Activated CD8-positive, alpha-beta memory T cell treated with anti-CD3 and anti-CD28 coated beads for 4 hours (primary cell): ENCODE data around the gene ATG4A.

ENCODE experiments used
- DNase-seq, 2 donors: peaks; one replicate each; pipeline ENCODE4 v3.0.0-alpha.2; 2020; ENCODE audit warnings: low read depth in 2 of 2

Gene ATG4A

DNA sequence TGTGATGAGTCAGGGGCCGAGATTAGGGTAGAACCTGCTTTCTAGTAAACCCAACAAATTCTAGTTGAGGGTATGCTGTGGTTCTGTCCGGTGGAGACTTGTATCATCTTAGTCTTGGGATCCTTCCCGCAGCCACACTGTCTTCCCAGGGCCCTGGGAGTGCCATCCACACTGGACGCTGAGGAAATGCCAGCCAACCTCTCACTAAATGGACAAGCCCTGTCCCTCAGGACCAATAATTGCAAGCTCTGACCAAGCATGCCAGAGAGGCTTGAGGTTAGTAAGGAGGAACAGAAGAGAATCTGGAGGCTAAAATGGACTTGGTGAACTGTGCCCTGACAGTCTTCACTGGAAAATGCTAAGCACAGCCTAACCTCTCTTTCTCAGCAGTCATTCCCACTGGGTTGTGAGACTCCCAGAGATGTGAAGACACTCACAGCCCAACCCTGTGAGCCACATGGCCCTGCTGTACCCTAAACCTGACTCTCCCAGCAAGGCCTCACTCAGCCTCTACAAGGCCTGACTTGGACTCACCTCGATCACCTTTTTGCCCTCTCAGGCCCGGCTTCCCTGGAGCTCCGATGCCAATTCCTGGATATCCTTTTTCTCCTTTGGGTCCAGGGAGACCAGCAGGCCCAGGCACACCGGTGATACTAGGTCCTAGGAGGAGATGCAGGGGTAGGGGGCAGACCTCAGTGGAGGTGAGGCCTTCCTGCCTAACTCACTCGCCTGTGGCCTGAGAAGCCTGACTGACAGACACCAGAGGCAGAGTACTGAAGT is 77.6 kb downstream of the ATG4A start:
- DNase-seq: no peak

DNA sequence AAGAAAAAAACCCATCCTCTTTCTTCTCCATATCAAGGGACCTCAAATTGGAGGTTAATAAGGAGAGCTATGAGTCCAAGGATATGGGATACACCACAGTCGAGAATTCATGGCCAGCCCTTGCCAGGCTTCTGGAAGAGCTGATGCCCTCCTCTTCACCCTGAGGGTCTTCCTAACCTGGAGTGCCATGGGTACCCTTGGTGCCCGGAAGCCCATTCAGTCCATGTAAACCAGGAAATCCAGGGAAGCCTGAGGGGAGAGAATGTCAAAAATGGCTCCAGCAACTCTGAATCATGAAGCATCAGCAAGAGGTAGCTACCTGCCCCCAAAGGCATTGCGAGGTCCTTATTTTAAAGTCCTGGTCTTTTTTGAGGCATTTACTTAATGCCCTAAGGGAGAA is 78.2 kb downstream of the ATG4A start:
- DNase-seq: no peak

DNA sequence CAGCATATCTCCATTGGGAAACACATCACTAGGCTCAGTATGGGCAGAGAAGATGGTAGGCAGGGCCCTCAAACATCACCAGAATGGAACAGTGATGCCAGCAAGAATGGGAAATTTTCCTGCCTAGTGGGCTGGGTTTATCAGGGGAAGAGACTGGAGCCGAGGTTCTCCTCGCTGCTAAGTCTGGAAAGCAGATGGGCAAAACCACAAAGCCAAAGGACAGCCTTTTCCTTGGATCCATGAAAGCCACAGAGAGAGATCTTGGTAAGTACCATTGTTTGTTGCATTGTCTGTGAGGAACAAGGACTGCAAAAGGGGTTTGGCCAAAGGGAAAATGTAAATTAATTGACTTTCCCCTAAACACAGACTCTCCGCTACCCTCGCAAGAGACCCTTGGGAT is 80.1 kb downstream of the ATG4A start:
- no peak for DNase-seq

DNA sequence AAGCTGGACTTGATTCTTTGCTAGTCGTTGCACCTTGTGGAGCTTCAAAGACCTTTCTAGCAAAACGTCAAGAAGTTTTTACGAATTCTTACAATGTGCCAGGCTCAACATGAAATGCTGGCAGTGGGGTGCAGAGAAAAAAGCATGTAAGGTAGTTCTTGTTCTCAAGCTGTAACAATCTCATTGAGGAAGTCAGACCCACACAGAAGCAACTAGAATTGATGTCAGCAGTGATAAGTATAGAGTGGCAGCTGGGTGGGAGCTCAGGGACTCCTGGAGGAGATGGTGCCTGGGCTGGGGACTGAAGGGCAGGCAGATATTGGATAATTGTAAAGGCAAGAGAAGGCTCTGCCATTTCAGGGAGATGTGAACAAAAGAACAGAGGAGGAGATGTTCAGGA is 82.3 kb downstream of the ATG4A start:
- DNase-seq: no peak

DNA sequence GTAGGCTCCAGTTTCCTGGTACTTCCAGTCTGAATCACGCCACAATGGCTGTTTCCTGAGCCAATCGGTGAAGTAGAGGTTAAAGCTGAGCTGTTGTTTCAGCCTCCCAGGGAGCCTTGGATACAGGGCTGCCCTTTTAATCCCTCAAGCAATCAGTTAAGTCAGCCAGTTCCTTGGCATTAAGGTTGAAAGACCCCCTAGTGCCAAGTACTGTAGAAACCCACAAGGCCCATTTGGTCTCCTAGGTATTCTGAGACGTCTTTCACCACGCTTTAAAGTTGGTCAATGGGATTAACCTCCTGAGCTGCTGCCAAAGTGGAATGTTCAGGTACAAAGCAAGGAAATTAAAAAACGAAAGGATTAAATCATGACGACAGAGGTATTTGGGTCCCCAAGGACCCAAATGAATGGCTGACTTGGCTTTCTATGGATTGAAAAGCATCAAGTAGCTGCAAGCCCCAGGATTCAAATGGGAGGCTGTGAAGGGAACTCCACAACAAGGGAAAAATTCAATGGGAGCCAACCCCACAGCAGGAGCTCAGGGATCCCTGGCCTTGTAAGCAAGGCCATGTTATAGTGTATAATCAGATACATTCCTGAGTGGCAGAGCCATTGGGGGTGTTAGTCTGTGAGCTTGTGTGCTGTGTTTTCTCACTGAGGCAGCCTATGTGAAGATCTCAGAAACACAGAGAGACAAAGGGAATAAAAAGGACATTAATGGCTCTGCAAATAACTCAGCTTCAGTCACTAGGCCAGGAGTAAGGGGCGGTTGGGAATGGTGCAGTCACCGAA is 86.0 kb downstream of the ATG4A start:
- DNase-seq: no peak

DNA sequence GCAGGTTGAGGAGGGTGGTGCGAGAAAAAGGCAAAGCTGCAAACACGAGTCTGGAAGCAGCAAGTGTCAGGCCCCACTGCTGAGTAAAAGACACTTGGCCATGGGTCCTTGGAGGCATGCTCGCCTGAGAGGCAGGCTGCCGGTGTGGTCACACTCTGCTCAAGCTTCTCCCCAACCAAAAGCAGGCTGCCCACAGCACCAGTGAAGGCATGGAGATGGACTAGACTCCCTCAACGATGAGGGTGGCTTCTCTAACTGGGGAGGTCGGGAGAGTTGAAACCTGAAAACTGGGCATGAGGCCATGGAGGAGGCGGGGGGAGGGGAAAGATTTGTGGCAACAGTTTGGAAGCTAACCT is 86.5 kb downstream of the ATG4A start:
- DNase-seq: no peak

DNA sequence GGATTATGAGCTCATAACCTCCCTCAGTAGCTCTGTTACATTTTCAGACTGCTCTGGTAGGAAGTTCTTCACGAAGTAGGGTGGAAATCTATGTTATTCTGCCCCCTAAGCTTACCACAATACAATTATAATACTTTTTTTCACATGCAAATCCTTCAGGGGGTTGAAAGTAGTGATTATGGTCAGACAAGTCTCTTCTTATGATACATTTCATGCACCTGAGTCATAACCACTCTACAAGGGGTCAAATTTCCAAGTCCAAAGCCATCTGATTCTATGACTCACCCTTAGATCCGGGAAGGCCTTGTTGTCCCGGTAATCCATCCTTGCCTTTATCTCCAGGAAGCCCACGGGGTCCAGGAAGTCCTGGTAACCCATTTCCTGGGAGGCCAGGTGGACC is 95.2 kb downstream of the ATG4A start:
- no peak for DNase-seq

DNA sequence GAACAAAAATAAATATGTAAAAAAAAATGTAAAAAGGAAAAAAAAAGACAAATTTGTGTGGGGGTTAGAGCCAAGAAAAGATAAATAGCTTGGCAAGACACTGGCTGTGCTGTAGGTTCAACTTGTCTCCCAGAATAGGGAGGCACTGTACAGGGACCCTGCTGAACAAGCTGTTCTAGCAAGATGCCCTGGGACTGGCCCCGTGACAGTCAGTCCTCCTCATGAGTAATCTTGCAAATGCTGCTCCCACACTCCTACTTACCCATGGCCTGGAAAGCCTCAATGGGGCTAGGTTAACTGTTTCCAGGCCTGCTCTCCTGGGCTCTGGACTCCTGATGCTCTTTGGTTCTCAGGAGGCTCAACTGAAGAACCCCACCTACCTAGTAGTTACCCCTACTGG is 106.8 kb downstream of the ATG4A start:
- no peak for DNase-seq

DNA sequence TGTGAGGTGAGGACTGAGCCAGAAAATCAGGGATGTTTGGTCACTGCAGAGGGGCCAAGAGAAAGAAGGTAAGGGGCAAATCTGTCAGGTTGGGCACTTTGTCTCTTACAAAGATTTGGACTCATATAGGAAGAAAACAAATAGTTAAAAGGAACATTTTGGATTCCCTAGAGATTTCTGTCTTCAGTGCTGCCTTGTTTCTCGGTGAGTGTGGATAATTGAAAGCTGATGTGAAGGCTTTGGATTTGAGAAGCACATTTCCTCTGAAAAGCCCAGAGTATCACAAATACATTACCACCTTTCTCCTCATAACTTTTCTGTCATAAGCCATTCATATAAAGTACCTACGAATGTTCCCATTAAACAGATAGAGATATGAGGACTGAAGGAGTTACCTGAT is 107.5 kb downstream of the ATG4A start:
- DNase-seq: no peak

DNA sequence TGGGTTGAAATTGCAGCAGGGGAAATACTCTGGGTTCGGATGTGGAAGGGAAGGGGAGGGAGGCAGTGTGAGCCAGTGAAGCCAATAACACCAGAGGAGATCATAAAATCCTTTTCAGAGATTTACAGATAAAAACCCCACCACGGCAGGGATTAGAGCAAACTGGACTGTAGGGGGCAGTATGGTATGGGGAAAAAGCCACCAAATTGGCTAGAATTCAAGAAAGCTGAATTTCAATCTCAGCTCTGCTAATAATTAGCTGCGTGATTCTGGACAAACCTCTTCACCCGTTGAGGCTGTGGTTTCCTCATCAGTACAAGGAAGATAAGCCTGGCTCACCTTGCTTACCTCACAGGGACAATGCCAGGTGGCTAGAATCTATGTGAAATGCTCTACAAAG is 108.1 kb downstream of the ATG4A start:
- no peak for DNase-seq

DNA sequence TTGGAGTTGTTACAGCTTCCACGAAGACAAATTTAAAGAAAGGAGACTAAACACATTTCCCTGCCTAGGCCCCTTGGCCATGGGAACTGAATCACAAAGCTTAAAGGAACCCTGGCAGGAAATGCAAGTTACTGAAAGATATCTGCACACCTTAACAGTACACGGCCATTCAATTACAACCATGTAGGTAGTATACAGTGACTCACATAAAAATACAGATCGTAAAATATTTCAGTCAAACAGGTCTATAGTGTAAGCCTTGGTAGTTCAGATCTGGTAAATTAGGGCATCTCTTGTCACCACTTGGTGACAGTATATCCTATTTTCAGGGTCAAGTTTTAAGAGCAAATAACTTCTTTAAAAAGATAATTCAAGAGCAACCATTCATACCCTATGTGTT is 112.0 kb downstream of the ATG4A start:
- DNase-seq: no peak
